ENCODE measurements around the gene RANBP10. TPM values are rescaled to one million over a fixed set of nuclear protein-coding genes. Genes with fewer than 3 reads are reported as not detected.
A peak's percentile ranks its signal among the peaks of the same experiment; 100 is the strongest.

RANBP10 gene
- total and polyA plus RNA-seq, 2 donors (not counting 3 experiments of a cell fraction or from before 2014, with no cell fraction given) = 25.6 to 28.8 TPM

DNA sequence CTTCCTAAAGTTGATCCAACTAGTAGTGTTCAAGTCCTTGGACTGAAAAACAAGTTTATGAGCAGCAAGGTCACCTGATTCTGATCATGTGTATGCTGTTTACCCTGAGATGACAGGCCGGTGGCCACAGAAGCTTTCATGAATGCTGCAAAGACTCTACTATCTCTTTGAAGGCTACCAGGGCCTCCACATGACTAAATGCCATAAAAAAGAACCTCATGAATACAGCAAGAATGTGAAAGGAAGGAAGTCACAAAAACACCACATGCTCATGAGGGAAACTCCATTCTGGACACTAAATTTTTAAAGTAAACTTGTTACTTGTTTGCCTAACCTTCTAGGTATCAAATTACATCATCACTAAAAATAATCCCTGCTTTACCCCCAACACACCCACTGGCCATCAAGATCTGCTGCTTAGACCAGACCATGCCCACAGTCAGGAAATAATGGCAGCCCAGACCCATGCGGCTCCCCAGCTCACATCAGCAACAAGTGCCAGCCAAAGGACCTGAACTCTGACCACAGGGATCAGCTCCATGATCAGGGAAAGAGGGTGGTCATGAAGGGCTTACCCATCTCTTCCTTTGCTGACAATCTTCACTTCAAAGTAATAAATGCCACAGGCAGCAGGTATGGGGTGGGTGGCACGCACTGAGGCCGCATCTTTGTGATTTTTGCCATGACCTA is 1.4 kb downstream of the RANBP10 start:
- Histone ChIP-seq H3K4me2 (ENCODE audit: insufficient read depth, low read length) (peak overlapping the region; percentile 66), H3K4me3 (replicated peaks in 1 of 3; ENCODE audit: insufficient read depth in 1 of 3, low read depth in 1 of 3, low read length in 3 of 3) (peak overlapping the region in 2 of 3 experiments; percentile 81 to 90), H3K27me3 (ENCODE audit: control insufficient read depth in 2 of 2, insufficient read depth in 2 of 2, low read length in 2 of 2) (no peaks in the 10 kb centered on the region), H3K9me1 (replicated peaks; ENCODE audit: control insufficient read depth, extremely low read depth, insufficient read depth, low read length) (no peaks in the 10 kb centered on the region), H3K9ac (replicated peaks; ENCODE audit: extremely low read depth, insufficient read depth, low read length) (peak overlapping the region; percentile 89), H2AFZ (ENCODE audit: low read depth, low read length) (no peak overlapping the region), H3K79me2 (ENCODE audit: control insufficient read depth, insufficient read depth, low read length) (peaks cover 46% of the 10 kb centered on the region), H3K27ac (ENCODE audit: insufficient read depth, low read depth, low read length) (no peak overlapping the region), H4K20me1 (replicated peaks; ENCODE audit: control insufficient read depth, extremely low read depth, insufficient read depth, low read length) (no peaks in the 10 kb centered on the region), H3K4me1 (ENCODE audit: control insufficient read depth, extremely low read depth, insufficient read depth, low read length) (peaks cover 11% of the 10 kb centered on the region), H3K36me3 (ENCODE audit: control insufficient read depth in 2 of 2, extremely low read depth in 1 of 2, insufficient read depth in 2 of 2, low read length in 2 of 2) (peaks cover 0 to 9% of the 10 kb centered on the region in 2 experiments), H3K9me3 (replicated peaks; ENCODE audit: control insufficient read depth, insufficient read depth, low read length) (no peaks in the 10 kb centered on the region)
- intact Hi-C loops (cut with micrococcal nuclease) (loop anchor here (10.0 kb wide), 1 partner anchor 280 kb away; the partner anchor contains the start of gene RIPOR1), dilution Hi-C loops (cut with MboI; ENCODE audit: extremely low pct_ligation_motif_present, low sequenced_read_pairs) (no loop called here)
- ChIA-PET POLR2A (no interaction called here), CTCF (interaction anchor here (0.5 kb wide), 1 partner anchor 11 kb away, joined by 4 read pairs; no protein-coding TSS in a partner anchor)
- DNase-seq (ENCODE audit: low read depth, low spot score) (peak; percentile 41), FAIRE-seq (peak; percentile 46)
- no peak for TF ChIP-seq MYC (IDR thresholded peaks at IDR 0.05; ENCODE audit: low read depth, low read length)
- no peak for TF ChIP-seq POLR2AphosphoS5 (IDR thresholded peaks at IDR 0.05; ENCODE audit: insufficient read depth, low read depth, low read length)
- no peak for TF ChIP-seq GATA2 (IDR thresholded peaks at IDR 0.05; ENCODE audit: insufficient read depth, insufficient read length, low read depth, low read length)
- TF ChIP-seq EZH2 (IDR thresholded peaks at IDR 0.05; ENCODE audit: borderline replicate concordance, low read depth, low read length, severe bottlenecking) = no peak
- TF ChIP-seq JUN (IDR thresholded peaks at IDR 0.05; ENCODE audit: borderline replicate concordance, insufficient read depth, insufficient read length, low read depth) = no peak
- TF ChIP-seq, protein P1, sequence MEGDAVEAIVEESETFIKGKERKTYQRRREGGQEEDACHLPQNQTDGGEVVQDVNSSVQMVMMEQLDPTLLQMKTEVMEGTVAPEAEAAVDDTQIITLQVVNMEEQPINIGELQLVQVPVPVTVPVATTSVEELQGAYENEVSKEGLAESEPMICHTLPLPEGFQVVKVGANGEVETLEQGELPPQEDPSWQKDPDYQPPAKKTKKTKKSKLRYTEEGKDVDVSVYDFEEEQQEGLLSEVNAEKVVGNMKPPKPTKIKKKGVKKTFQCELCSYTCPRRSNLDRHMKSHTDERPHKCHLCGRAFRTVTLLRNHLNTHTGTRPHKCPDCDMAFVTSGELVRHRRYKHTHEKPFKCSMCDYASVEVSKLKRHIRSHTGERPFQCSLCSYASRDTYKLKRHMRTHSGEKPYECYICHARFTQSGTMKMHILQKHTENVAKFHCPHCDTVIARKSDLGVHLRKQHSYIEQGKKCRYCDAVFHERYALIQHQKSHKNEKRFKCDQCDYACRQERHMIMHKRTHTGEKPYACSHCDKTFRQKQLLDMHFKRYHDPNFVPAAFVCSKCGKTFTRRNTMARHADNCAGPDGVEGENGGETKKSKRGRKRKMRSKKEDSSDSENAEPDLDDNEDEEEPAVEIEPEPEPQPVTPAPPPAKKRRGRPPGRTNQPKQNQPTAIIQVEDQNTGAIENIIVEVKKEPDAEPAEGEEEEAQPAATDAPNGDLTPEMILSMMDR (IDR thresholded peaks at IDR 0.05; ENCODE audit: extremely low read depth in 1 of 2, insufficient read depth in 1 of 2, low read depth in 1 of 2, low read length in 2 of 2) = no peak
- no peak for TF ChIP-seq POLR2A (IDR thresholded peaks at IDR 0.05; ENCODE audit: low read depth, low read length)
- TF ChIP-seq FOS (IDR thresholded peaks at IDR 0.05; ENCODE audit: borderline replicate concordance, insufficient read depth, low read length) = no peak
- TF ChIP-seq, protein P2, sequence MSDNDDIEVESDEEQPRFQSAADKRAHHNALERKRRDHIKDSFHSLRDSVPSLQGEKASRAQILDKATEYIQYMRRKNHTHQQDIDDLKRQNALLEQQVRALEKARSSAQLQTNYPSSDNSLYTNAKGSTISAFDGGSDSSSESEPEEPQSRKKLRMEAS (IDR thresholded peaks at IDR 0.05; ENCODE audit: insufficient read depth, insufficient read length) = no peak
- no TSS peak for BruUV-seq (replicated peaks)

All from endothelial cell of umbilical vein (primary cell).